WTC11 (cell line): Measurements from ENCODE around the gene RNF183. TPM values are rescaled to one million over a fixed set of nuclear protein-coding genes. Genes with fewer than 3 reads are reported as not detected.

Experiments
- ATAC-seq: fragments of 200-7000 bp; cut with Tn5 transposase; 2 replicates; pipeline ENCODE4 v1.10.0; 2021; ENCODE audit warnings: mild to moderate bottlenecking, moderate library complexity
- CTCF ChIA-PET: fragments of 300-600 bp; sonication (Branson Sonifier 250); formaldehyde crosslinking; loops from one replicate; lab custom pipeline; 2021; ENCODE audit warnings: antibody characterized with exemption; lab: Charles Lee
- POLR2A ChIA-PET: fragments of 350-600 bp; sonication (Branson Sonifier 250); formaldehyde crosslinking; loops from one replicate; lab custom pipeline; 2021; ENCODE audit warnings: antibody characterized with exemption; lab: Charles Lee
- DNase-seq: peaks from one replicate; pipeline ENCODE4 v3.0.0; 2021; ENCODE audit warnings: low spot score
- H3K27ac Mint-ChIP-seq: 2 replicates; pipeline ENCODE4 v1.8.0; 2021; ENCODE audit warnings: mixed read lengths
- H3K27me3 Mint-ChIP-seq: 2 replicates; pipeline ENCODE4 v1.8.0; 2021; ENCODE audit warnings: low read depth, mild to moderate bottlenecking, moderate library complexity, mixed read lengths
- H3K36me3 Mint-ChIP-seq: 2 replicates; pipeline ENCODE4 v1.8.0; 2021; ENCODE audit warnings: mixed read lengths
- H3K4me1 Mint-ChIP-seq: 2 replicates; pipeline ENCODE4 v1.8.0; 2022; ENCODE audit warnings: mixed read lengths
- H3K4me3 Mint-ChIP-seq: 2 replicates; pipeline ENCODE4 v1.8.0; 2021; ENCODE audit warnings: mild to moderate bottlenecking, moderate library complexity, mixed read lengths
- H3K9me3 Mint-ChIP-seq: 2 replicates; pipeline ENCODE4 v1.8.0; 2021; ENCODE audit warnings: mixed read lengths
- CREM ChIP-seq: sonication (generic); formaldehyde crosslinking; IDR thresholded peaks from 2 replicates; pipeline ENCODE4 v1.8.1; 2022; ENCODE audit warnings: mild to moderate bottlenecking, missing genetic modification reagents, moderate library complexity
- ETV6 ChIP-seq: sonication (generic); formaldehyde crosslinking; IDR thresholded peaks from 2 replicates; pipeline ENCODE4 v1.8.1; 2022; ENCODE audit warnings: mild to moderate bottlenecking, missing genetic modification reagents
- FOXK1 ChIP-seq: sonication (generic); formaldehyde crosslinking; IDR thresholded peaks from 2 replicates; pipeline ENCODE4 v1.8.0; 2022; ENCODE audit warnings: mild to moderate bottlenecking, moderate library complexity, missing genetic modification reagents
- HMGA2 ChIP-seq: fragments of 250-450 bp; sonication (Bioruptor Pico); IDR thresholded peaks from 2 replicates; pipeline ENCODE4 v1.4.0; 2021; ENCODE audit warnings: mild to moderate bottlenecking, moderate library complexity
- JAZF1 ChIP-seq: fragments of 250-450 bp; sonication (Bioruptor Pico); IDR thresholded peaks from 2 replicates; pipeline ENCODE4 v1.9.0; 2021; ENCODE audit warnings: moderate library complexity, mild to moderate bottlenecking, inconsistent platforms
- MXD4 ChIP-seq: fragments of 250-450 bp; sonication (Bioruptor Pico); IDR thresholded peaks from 2 replicates; pipeline ENCODE4 v1.8.0; 2021; ENCODE audit warnings: mild to moderate bottlenecking, moderate library complexity, borderline replicate concordance
- MYBL2 ChIP-seq: sonication (generic); formaldehyde crosslinking; IDR thresholded peaks from 2 replicates; pipeline ENCODE4 v1.8.1; 2023; ENCODE audit warnings: mild to moderate bottlenecking, moderate library complexity, missing genetic modification reagents
- NFATC4 ChIP-seq: fragments of 250-450 bp; sonication (Bioruptor Pico); IDR thresholded peaks from 2 replicates; pipeline ENCODE4 v1.9.0; 2021; ENCODE audit warnings: mild to moderate bottlenecking
- RORB ChIP-seq: fragments of 250-450 bp; sonication (Bioruptor Pico); IDR thresholded peaks from 2 replicates; pipeline ENCODE4 v1.9.0; 2021; ENCODE audit warnings: mild to moderate bottlenecking
- SP1 ChIP-seq: sonication (generic); formaldehyde crosslinking; conservative IDR thresholded peaks from 2 replicates; pipeline ENCODE4 v1.8.1; 2022; ENCODE audit warnings: missing genetic modification reagents
- TCF7 ChIP-seq: sonication (generic); formaldehyde crosslinking; IDR thresholded peaks from 2 replicates; pipeline ENCODE4 v1.8.0; 2022; ENCODE audit warnings: mild to moderate bottlenecking, low read depth, missing genetic modification reagents, moderate library complexity
- TEAD1 ChIP-seq: sonication (generic); formaldehyde crosslinking; IDR thresholded peaks from 2 replicates; pipeline ENCODE4 v1.8.0; 2022; ENCODE audit warnings: mild to moderate bottlenecking, missing genetic modification reagents
- TEAD4 ChIP-seq: sonication (generic); formaldehyde crosslinking; IDR thresholded peaks from 2 replicates; pipeline ENCODE4 v1.8.0; 2022; ENCODE audit warnings: mild to moderate bottlenecking, missing genetic modification reagents
- TP53 ChIP-seq: sonication (generic); formaldehyde crosslinking; IDR thresholded peaks from 2 replicates; pipeline ENCODE4 v1.8.1; 2023; ENCODE audit warnings: mild to moderate bottlenecking, missing genetic modification reagents
- ZNF121 ChIP-seq: sonication (generic); formaldehyde crosslinking; IDR thresholded peaks from 2 replicates; pipeline ENCODE4 v1.8.0; 2023; ENCODE audit warnings: missing genetic modification reagents
- ZNF232 ChIP-seq: sonication (generic); formaldehyde crosslinking; IDR thresholded peaks from 2 replicates; pipeline ENCODE4 v1.8.0; 2022; ENCODE audit warnings: mild to moderate bottlenecking, missing genetic modification reagents
- ZNF396 ChIP-seq: fragments of 250-450 bp; sonication (Bioruptor Pico); IDR thresholded peaks from 2 replicates; pipeline ENCODE4 v1.8.0; 2021; ENCODE audit warnings: mild to moderate bottlenecking, moderate library complexity, borderline replicate concordance
- total RNA-seq: library from RNA; stranded (reverse); gene quantifications from 3 replicates; pipeline ENCODE4 v1.2.3, GENCODE V29; 2021
- TF ChIP-seq, protein P1 (sequence below): fragments of 250-450 bp; sonication (Bioruptor Pico); IDR thresholded peaks from 2 replicates; pipeline ENCODE4 v1.9.0; 2021; ENCODE audit warnings: moderate library complexity, mild to moderate bottlenecking, inconsistent platforms, borderline replicate concordance
- TF ChIP-seq, protein P2 (sequence below): sonication (generic); formaldehyde crosslinking; IDR thresholded peaks from 2 replicates; pipeline ENCODE4 v1.8.1; 2022; ENCODE audit warnings: missing genetic modification reagents, borderline replicate concordance
- TF ChIP-seq, protein P3 (sequence below): sonication (generic); formaldehyde crosslinking; IDR thresholded peaks from 2 replicates; pipeline ENCODE4 v1.8.0; 2023; ENCODE audit warnings: mild to moderate bottlenecking, missing genetic modification reagents
- TF ChIP-seq, protein P4 (sequence below): sonication (generic); formaldehyde crosslinking; IDR thresholded peaks from 2 replicates; pipeline ENCODE4 v1.8.1; 2023; ENCODE audit warnings: mild to moderate bottlenecking, moderate library complexity, missing genetic modification reagents
- TF ChIP-seq, protein P5 (sequence below): sonication (generic); formaldehyde crosslinking; conservative IDR thresholded peaks from 2 replicates; pipeline ENCODE4 v1.8.1; 2022; ENCODE audit warnings: mild to moderate bottlenecking, missing genetic modification reagents

The RNF183 gene
- total RNA-seq, 1 experiment from 2014 or later: 0.17 TPM

- DNase-seq (no peak), ATAC-seq (no peak)
- H3K36me3 Mint-ChIP-seq: peaks cover 32% of the 10 kb centered on the region
- CTCF ChIA-PET: interaction anchor here (1.0 to 1.4 kb wide), 2 partner anchors 13 to 111 kb away, joined by 3 to 5 read pairs; partner anchors contain the start of genes CDC26, PRPF4 and SLC31A2
- no peak overlapping the region for H3K27ac Mint-ChIP-seq
- no peaks in the 10 kb centered on the region for H3K4me1 Mint-ChIP-seq
- H3K4me3 Mint-ChIP-seq: no peak overlapping the region
- no peaks in the 10 kb centered on the region for H3K9me3 Mint-ChIP-seq
- no peaks in the 10 kb centered on the region for H3K27me3 Mint-ChIP-seq
- POLR2A ChIA-PET: no interaction called here
- TF ChIP-seq SP1 (no peak), JAZF1 (CRISPR knock-in tag) (no peak), ZNF232 (no peak), RORB (CRISPR knock-in tag) (no peak), NFATC4 (no peak), TCF7 (CRISPR knock-in tag) (no peak), CREM (CRISPR knock-in tag) (no peak), MXD4 (no peak), TP53 (CRISPR knock-in tag) (no peak), ZNF121 (CRISPR knock-in tag) (no peak)
- TF ChIP-seq, protein P1, sequence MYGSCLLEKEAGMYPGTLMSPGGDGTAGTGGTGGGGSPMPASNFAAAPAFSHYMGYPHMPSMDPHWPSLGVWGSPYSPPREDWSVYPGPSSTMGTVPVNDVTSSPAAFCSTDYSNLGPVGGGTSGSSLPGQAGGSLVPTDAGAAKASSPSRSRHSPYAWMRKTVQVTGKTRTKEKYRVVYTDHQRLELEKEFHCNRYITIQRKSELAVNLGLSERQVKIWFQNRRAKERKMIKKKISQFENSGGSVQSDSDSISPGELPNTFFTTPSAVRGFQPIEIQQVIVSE (CRISPR knock-in tag): no peak
- TF ChIP-seq, protein P2, sequence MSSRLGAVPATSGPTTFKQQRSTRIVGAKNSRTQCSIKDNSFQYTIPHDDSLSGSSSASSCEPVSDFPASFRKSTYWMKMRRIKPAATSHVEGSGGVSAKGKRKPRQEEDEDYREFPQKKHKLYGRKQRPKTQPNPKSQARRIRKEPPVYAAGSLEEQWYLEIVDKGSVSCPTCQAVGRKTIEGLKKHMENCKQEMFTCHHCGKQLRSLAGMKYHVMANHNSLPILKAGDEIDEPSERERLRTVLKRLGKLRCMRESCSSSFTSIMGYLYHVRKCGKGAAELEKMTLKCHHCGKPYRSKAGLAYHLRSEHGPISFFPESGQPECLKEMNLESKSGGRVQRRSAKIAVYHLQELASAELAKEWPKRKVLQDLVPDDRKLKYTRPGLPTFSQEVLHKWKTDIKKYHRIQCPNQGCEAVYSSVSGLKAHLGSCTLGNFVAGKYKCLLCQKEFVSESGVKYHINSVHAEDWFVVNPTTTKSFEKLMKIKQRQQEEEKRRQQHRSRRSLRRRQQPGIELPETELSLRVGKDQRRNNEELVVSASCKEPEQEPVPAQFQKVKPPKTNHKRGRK (CRISPR knock-in tag): no peak
- TF ChIP-seq, protein P3, sequence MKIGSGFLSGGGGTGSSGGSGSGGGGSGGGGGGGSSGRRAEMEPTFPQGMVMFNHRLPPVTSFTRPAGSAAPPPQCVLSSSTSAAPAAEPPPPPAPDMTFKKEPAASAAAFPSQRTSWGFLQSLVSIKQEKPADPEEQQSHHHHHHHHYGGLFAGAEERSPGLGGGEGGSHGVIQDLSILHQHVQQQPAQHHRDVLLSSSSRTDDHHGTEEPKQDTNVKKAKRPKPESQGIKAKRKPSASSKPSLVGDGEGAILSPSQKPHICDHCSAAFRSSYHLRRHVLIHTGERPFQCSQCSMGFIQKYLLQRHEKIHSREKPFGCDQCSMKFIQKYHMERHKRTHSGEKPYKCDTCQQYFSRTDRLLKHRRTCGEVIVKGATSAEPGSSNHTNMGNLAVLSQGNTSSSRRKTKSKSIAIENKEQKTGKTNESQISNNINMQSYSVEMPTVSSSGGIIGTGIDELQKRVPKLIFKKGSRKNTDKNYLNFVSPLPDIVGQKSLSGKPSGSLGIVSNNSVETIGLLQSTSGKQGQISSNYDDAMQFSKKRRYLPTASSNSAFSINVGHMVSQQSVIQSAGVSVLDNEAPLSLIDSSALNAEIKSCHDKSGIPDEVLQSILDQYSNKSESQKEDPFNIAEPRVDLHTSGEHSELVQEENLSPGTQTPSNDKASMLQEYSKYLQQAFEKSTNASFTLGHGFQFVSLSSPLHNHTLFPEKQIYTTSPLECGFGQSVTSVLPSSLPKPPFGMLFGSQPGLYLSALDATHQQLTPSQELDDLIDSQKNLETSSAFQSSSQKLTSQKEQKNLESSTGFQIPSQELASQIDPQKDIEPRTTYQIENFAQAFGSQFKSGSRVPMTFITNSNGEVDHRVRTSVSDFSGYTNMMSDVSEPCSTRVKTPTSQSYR (CRISPR knock-in tag): no peak
Measured at GRCh38 chr9:113261917-113262671, 41.1 kb downstream of the RNF183 start.

DNA sequence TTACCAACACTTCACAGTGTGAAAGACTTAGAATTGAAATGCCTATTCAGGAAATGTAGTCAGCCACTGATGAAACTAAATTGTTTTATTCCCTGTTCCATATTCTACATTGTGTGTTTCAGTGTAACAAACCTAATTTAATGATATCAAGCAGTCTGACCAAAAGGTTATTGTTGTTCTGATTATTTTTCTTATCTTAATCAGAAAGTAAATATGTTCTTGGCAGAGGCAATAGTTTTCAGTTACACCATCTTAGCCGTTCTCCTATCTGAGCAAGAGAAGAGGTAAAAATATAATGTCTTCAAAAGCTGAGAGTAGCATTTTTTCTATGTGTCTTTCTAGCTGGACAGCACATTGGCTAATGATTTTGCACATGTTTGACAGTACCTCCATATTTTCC lies 44.9 kb downstream of the RNF183 start:
- no peak overlapping the region for H3K4me3 Mint-ChIP-seq
- H3K4me1 Mint-ChIP-seq: no peaks in the 10 kb centered on the region
- no peaks in the 10 kb centered on the region for H3K9me3 Mint-ChIP-seq
- no peak overlapping the region for H3K27ac Mint-ChIP-seq
- POLR2A ChIA-PET: no interaction called here
- no peak for ATAC-seq
- CTCF ChIA-PET: no interaction called here
- no peak for DNase-seq
- TF ChIP-seq, protein P4, sequence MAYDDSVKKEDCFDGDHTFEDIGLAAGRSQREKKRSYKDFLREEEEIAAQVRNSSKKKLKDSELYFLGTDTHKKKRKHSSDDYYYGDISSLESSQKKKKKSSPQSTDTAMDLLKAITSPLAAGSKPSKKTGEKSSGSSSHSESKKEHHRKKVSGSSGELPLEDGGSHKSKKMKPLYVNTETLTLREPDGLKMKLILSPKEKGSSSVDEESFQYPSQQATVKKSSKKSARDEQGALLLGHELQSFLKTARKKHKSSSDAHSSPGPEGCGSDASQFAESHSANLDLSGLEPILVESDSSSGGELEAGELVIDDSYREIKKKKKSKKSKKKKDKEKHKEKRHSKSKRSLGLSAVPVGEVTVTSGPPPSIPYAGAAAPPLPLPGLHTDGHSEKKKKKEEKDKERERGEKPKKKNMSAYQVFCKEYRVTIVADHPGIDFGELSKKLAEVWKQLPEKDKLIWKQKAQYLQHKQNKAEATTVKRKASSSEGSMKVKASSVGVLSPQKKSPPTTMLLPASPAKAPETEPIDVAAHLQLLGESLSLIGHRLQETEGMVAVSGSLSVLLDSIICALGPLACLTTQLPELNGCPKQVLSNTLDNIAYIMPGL: no peak
- TF ChIP-seq ETV6 (no peak), HMGA2 (CRISPR knock-in tag) (no peak), MYBL2 (CRISPR knock-in tag) (no peak), ZNF232 (no peak), TEAD4 (CRISPR knock-in tag) (no peak), FOXK1 (CRISPR knock-in tag) (no peak), ZNF396 (no peak), TEAD1 (CRISPR knock-in tag) (no peak)
- TF ChIP-seq, protein P5, sequence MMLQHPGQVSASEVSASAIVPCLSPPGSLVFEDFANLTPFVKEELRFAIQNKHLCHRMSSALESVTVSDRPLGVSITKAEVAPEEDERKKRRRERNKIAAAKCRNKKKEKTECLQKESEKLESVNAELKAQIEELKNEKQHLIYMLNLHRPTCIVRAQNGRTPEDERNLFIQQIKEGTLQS (CRISPR knock-in tag): no peak
- TF ChIP-seq, protein P1 (CRISPR knock-in tag): no peak
- H3K36me3 Mint-ChIP-seq: peaks cover 32% of the 10 kb centered on the region
- H3K27me3 Mint-ChIP-seq: no peaks in the 10 kb centered on the region
